ENCODE data around the gene HMCES.
A peak's percentile ranks its signal among the peaks of the same experiment; 100 is the strongest.
"Not testable (repeated sequence)": the region's sequence is repeated elsewhere in the genome, so short reads cannot be mapped to it uniquely, and the experiment has no call there.

The HMCES gene

DNA sequence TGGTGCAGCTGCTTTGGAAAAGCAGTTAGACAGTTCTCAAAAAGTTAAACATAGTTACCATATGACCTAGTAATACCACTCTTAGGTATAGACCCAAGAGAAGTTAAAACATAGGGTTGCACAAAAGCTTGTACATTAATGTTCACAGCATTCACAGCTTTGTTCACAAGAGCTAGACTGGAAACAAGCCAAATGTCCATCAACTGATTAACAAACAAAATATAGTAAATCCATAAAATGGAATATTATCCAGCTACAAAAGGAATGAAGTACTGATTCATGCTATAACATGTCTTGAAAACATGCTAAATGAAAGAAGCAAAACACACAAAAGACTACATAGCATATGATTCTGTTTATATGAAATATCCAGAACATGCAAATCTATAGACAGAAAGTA is 32.0 kb upstream of the HMCES start:
- H3K27ac Mint-ChIP-seq: no peak overlapping the region
- DNase-seq (no peak), ATAC-seq (replicated peaks) (no peak)
- peaks cover 36% of the 10 kb centered on the region for H3K36me3 Mint-ChIP-seq (ENCODE audit: insufficient read depth)
- peaks cover 28 to 34% of the 10 kb centered on the region in 2 donors for H3K4me1 Mint-ChIP-seq (ENCODE audit: low read depth in 2 of 2)
- no peak overlapping the region for H3K4me3 Mint-ChIP-seq
- no peaks in the 10 kb centered on the region for H3K27me3 Mint-ChIP-seq
- no peaks in the 10 kb centered on the region for H3K9me3 Mint-ChIP-seq

DNA sequence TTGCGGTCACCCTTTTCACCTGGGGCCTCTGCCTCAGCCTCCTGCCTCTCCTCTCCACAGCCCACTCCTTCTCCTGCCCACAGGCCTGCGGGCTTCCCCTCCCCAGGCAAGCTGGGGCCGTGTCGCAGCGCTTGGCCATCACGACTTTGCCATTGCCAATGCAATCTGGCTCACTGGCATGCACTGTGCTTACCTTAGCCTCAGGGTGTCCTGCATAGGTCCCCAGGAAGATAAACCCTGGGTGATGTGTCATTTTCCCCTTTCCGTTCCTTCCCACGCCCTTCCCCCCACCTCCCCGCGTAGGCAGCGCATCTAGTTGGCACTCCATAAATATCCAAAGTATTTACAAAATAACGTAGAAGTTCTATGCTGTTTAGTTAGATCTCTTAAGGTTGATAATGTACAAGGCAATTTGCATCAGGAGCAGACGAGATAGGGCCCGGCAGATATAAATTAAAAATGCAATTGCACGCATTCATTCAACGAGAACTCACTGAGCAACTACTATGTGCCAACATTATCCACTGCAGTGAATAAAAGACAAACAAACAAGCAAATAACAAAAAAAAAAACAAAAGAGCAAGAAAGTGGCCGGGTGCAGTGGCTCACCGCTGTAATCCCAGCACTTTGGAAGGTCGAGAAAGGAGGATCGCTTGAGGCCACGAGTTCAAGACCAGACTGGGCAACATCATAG is 30.2 kb upstream of the HMCES start:
- DNase-seq: no peak
- Mint-ChIP-seq H3K27ac (peak overlapping the region; percentile 98 to 99), H3K4me1 (ENCODE audit: low read depth in 2 of 2) (peaks cover 33 to 40% of the 10 kb centered on the region in 2 donors), H3K36me3 (ENCODE audit: insufficient read depth) (peaks cover 49% of the 10 kb centered on the region), H3K27me3 (no peaks in the 10 kb centered on the region), H3K4me3 (peak overlapping the region; percentile 93), H3K9me3 (no peaks in the 10 kb centered on the region)
- ATAC-seq (replicated peaks): no peak

DNA sequence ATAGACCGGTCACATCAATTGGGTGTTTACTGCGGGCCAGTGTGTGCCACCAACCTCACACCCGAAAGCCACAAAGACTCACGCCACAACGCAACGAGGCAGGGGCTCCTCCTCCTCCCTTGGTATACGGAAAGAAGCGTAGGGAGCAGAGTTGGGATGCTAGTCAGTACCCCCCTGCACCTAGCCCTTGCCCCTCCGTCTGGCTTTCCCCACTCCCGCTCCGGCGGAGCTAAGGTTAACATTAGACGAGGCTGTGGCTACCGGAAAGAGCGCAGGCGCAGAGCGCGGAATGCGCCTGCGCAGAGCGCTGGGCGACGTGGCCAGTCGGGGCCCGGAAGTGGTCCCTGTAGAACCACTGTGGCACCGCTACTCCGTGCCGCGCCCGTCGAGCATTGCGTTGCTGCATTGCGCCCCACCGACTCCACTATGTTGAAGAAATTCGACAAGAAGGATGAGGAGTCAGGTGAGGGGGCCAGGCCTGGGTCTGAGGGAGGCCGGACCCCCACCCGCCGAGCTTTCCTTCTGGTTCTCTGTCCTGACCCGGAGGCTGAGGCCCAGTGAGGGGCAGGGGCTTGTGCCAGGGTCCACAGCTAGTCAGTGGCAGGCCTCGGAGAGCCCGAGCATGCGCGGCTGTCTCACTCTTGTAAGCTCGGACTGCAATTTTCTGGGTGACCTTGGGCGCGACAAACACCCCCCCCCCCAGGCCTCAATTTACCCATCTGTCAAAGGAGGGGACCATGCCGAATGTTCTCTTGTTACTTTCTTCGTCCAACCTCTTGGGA is 29.2 kb upstream of the HMCES start, which contains the start of gene COPG1:
Gene COPG1 (plus strand): TSS at position 323 of the 782 bp plus-strand sequence. CDS start 104 bp downstream, at position 427.
- H3K27ac Mint-ChIP-seq: peak within 1 kb of the TSS; percentile 98 to 99
- H3K4me3 Mint-ChIP-seq: peak within 1 kb of the TSS; percentile 93
- peaks cover 33 to 46% of the 10 kb centered on the region in 2 donors for H3K4me1 Mint-ChIP-seq (ENCODE audit: low read depth in 2 of 2)
- H3K27me3 Mint-ChIP-seq: no peaks in the 10 kb centered on the region
- DNase-seq (peak; percentile 82 to 88 (median 85)), ATAC-seq (replicated peaks) (peak; percentile 82)
- peaks cover 59% of the 10 kb centered on the region for H3K36me3 Mint-ChIP-seq (ENCODE audit: insufficient read depth)
- no peaks in the 10 kb centered on the region for H3K9me3 Mint-ChIP-seq

DNA sequence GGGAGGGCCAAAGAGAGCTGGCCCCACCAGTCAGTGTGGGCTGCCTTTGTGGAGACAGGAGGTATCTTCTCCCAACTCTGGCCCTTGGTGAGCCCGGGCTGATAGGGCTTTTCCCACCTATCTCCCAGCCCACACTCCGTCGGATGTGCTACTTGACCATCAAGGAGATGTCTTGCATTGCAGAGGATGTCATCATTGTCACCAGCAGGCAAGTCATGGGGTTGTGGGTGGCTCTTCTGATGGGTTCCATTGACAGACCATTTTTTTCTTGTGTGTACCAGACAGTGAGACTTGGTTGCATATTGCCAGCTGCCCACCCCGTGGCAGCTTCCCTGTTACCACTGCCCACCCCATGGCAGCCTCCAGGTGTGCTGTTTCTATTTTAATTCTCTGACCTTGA is 25.9 kb upstream of the HMCES start:
- ATAC-seq (replicated peaks) (no peak), DNase-seq (no peak)
- Mint-ChIP-seq H3K27ac (peak overlapping the region in 1 of 2 donors; percentile 44), H3K27me3 (no peaks in the 10 kb centered on the region), H3K9me3 (no peaks in the 10 kb centered on the region), H3K4me1 (ENCODE audit: low read depth in 2 of 2) (peaks cover 37 to 43% of the 10 kb centered on the region in 2 donors), H3K36me3 (ENCODE audit: insufficient read depth) (peaks cover 82% of the 10 kb centered on the region), H3K4me3 (no peak overlapping the region)

DNA sequence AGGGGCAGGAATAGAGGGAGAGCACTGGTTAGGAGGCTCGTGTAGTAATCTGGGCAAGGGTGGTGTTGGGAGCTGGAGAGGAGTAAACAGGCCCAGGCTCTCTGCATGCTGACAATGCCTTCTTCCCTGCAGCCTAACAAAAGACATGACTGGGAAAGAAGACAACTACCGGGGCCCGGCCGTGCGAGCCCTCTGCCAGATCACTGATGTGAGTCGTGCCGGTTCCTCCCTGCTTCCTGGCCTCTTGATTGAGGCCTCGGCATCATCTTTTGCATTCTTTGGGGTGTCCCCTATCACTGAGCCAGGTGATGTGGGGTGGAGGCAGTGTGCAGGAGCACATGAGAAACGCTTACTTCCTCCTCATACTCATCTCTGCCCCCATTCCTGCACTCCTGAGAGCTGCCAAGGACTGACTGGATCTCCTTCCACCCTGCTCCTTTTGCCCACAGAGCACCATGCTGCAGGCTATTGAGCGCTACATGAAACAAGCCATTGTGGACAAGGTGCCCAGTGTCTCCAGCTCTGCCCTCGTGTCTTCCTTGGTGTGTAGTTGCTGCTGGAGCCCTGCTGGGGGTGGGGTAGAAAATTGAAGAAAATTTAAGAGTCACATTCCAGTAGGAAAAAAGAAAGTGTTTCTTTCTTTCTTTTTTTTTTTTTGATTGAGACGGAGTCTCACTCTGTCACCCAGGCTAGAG is 24.0 kb upstream of the HMCES start:
- no peaks in the 10 kb centered on the region for H3K27me3 Mint-ChIP-seq
- H3K36me3 Mint-ChIP-seq (ENCODE audit: insufficient read depth): peaks cover 87% of the 10 kb centered on the region
- H3K27ac Mint-ChIP-seq: no peak overlapping the region
- DNase-seq (no peak), ATAC-seq (replicated peaks) (no peak)
- peaks cover 24 to 25% of the 10 kb centered on the region in 2 donors for H3K4me1 Mint-ChIP-seq (ENCODE audit: low read depth in 2 of 2)
- H3K4me3 Mint-ChIP-seq: no peak overlapping the region
- H3K9me3 Mint-ChIP-seq: no peaks in the 10 kb centered on the region

DNA sequence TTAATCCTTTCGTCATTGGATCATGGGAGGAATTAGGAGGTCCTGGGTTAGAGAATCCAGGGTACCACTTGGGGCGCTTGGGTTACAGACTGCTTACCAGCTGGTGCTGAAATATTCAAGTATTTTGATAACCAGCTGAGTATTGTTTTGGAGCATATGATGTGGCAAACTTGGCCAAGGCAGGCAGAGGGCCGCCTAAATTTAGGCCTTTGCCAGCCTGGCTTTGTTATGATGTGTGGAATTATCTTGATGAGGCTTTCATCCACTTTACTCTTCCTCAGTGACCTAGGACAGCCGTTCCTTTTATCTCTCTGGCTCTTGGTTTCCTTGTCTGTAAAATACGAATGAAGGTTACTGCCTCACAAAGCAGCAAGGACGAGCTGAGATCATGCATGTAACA is 22.4 kb upstream of the HMCES start:
- Mint-ChIP-seq H3K27me3 (no peaks in the 10 kb centered on the region), H3K4me3 (no peak overlapping the region), H3K4me1 (ENCODE audit: low read depth in 2 of 2) (peaks cover 15 to 17% of the 10 kb centered on the region in 2 donors), H3K9me3 (no peaks in the 10 kb centered on the region), H3K36me3 (ENCODE audit: insufficient read depth) (peaks cover 85% of the 10 kb centered on the region), H3K27ac (peak overlapping the region; percentile 28 to 80)
- DNase-seq (no peak), ATAC-seq (replicated peaks) (no peak)

DNA sequence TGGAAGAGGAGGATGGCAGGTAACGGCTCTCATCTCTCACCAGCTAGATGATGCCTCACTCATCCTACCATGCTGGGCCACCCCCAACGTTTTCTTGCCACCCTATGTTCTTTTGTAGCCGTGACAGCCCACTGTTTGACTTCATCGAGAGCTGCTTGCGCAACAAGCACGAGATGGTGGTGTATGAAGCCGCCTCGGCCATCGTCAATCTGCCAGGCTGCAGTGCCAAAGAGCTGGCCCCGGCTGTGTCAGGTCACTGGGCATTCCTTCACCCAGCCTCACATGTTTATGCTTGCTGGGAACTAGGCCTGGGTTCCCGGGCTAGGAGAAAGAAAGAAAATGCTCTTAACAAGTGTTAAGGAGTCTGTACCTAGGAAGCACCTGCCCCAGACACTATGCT is 21.1 kb upstream of the HMCES start:
- Mint-ChIP-seq H3K27ac (peak overlapping the region in 1 of 2 donors; percentile 53), H3K4me1 (ENCODE audit: low read depth in 2 of 2) (peaks cover 9 to 13% of the 10 kb centered on the region in 2 donors), H3K27me3 (no peaks in the 10 kb centered on the region), H3K9me3 (no peaks in the 10 kb centered on the region), H3K4me3 (no peak overlapping the region), H3K36me3 (ENCODE audit: insufficient read depth) (peaks cover 90% of the 10 kb centered on the region)
- ATAC-seq (replicated peaks) (no peak), DNase-seq (no peak)

DNA sequence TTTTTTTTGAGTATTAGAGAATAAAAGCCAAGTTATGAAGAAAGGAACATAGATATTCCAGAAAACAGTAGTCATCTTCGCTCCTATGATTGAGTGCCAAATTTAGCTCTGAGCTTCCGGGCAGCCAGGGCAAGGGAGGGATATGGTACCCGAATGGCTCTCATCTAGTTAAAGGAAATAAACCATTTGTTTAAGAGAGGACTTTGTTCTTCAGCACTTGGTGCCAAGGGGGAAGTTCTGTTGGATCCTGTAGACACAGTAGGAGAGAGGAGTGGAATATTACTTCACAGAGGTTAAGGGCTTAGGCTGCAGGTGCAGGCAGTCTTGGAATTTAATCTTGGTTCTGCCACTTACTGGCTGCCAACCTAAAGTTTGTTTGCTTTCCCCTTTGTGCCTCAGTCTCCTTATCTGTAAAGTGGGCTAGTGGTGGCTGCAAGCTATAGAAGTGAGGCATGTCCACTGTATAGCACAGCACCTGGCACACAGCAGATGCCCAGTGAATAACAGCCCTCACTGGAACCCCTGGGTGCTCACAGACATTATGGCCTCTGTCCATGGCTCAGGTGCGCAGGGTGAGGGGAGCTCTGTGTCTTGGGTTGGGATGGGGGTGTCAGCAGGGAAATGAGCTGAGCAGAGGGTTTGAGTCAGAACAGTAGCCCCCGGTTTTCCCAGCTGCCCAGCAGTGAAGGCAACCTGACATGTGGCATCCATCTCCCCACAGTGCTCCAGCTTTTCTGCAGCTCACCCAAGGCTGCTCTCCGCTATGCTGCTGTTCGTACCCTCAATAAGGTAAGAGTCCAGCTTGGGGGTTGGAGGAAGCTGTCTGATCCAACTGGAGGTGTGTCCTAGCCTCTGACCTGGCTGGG is 18.8 kb upstream of the HMCES start:
- DNase-seq (no peak), ATAC-seq (replicated peaks) (no peak)
- Mint-ChIP-seq H3K27me3 (no peaks in the 10 kb centered on the region), H3K4me1 (ENCODE audit: low read depth in 2 of 2) (peaks cover 8 to 14% of the 10 kb centered on the region in 2 donors), H3K9me3 (no peaks in the 10 kb centered on the region), H3K4me3 (no peak overlapping the region), H3K36me3 (ENCODE audit: insufficient read depth) (peaks cover 90% of the 10 kb centered on the region), H3K27ac (peak overlapping the region; percentile 2 to 9)

DNA sequence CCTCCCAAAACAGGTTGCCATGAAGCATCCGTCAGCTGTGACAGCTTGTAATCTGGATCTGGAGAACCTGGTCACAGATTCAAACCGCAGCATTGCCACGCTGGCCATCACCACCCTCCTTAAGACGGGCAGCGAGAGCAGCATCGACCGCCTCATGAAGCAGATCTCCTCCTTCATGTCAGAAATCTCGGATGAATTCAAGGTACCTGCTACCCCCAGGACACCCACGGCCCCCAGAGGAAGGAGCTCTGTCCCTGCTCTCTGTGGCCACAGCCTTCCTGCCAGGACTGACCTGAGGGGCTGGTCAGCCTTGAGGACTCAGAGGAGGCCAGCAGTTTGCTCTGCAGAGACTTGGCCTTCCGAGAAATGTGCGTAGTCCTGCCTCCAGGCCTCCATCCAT is 18.1 kb upstream of the HMCES start:
- H3K9me3 Mint-ChIP-seq: no peaks in the 10 kb centered on the region
- DNase-seq: no peak
- no peak overlapping the region for H3K4me3 Mint-ChIP-seq
- H3K36me3 Mint-ChIP-seq (ENCODE audit: insufficient read depth): peaks cover 90% of the 10 kb centered on the region
- ATAC-seq (replicated peaks): no peak
- peaks cover 3 to 14% of the 10 kb centered on the region in 2 donors for H3K4me1 Mint-ChIP-seq (ENCODE audit: low read depth in 2 of 2)
- no peaks in the 10 kb centered on the region for H3K27me3 Mint-ChIP-seq
- H3K27ac Mint-ChIP-seq: peak overlapping the region; percentile 2 to 9

DNA sequence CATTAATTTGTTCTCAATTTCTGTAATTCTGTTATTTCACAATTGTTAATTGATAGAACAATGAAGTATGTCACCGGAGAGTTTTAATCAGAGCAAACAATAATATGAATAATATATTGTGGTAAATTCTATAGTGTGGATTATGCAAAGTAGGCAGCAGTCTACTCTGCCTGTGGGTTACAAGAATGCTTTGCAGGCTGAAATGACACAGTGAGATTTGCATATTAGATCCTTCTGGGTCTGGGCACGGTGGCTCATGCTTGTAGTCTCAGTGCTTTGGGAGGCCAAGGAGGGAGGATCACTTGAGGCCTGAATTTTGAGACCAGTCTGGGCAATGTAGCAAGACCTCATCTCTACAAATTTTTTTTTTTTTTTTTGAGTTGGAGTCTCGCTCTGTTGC is 16.8 kb upstream of the HMCES start:
- H3K9me3 Mint-ChIP-seq: no peaks in the 10 kb centered on the region
- ATAC-seq (replicated peaks): no peak
- peaks cover 2 to 10% of the 10 kb centered on the region in 2 donors for H3K4me1 Mint-ChIP-seq (ENCODE audit: low read depth in 2 of 2)
- no peak overlapping the region for H3K27ac Mint-ChIP-seq
- H3K4me3 Mint-ChIP-seq: no peak overlapping the region
- no peak for DNase-seq
- peaks cover 92% of the 10 kb centered on the region for H3K36me3 Mint-ChIP-seq (ENCODE audit: insufficient read depth)
- H3K27me3 Mint-ChIP-seq: no peaks in the 10 kb centered on the region

DNA sequence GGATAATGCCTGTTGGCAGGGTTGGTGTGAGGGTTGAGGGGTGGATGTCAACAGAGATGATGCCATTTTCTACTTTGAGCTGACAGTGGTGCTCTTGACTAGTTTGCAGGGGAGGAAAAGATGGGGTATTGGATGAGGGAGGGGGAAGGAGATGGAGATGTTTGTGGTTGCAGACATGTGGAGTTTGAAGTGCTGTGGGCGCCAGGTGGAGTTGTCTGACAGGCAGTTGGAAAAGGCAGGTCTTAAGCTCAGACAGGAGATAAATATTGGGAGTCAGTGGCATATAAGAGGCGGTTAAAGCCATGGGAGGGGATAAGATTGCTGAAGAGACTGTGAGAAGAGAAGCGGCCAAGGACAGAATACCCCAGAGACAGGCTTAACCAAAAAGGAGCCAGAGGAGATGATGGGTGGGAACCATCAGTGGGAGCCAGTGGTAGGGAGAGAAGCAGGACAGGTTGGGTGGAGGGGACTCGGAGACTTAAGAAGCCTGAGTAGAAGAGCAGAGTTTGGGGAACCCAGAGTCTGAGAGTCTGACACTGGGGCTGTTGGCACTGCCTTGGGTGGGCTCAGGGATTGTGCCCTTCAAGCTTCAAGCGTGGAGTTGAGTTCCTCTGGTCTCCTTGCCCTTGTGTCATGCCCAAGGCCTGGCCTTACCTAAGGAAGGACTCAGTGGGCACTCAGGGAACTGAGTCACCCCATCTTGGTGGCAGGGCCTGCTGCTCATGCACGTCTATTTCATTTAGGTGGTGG is 15.3 kb upstream of the HMCES start:
- H3K4me1 Mint-ChIP-seq (ENCODE audit: low read depth in 2 of 2): peaks cover 2 to 10% of the 10 kb centered on the region in 2 donors
- no peak overlapping the region for H3K4me3 Mint-ChIP-seq
- H3K36me3 Mint-ChIP-seq (ENCODE audit: insufficient read depth): peaks cover 95% of the 10 kb centered on the region
- DNase-seq (no peak), ATAC-seq (replicated peaks) (no peak)
- no peaks in the 10 kb centered on the region for H3K27me3 Mint-ChIP-seq
- H3K9me3 Mint-ChIP-seq: no peaks in the 10 kb centered on the region
- H3K27ac Mint-ChIP-seq: peak overlapping the region in 1 of 2 donors; percentile 3

DNA sequence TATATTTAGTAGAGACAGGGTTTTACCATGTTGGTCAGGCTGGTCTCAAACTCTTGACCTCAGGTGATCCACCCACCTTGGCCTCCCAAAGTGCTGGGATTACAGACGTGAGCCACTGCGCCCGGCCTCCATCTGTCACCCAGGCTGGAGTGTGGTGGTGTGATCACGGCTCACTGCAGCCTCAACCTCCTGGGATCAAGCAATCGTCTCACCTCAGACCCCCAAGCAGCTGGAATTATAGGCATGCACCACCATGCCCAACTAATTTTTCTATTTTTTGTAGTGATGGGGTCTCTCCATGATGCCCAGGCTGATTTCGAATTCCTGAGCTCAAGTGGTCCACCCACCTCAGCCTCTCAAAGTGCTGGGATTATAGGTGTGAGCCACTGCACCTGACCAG is 13.7 kb upstream of the HMCES start:
- H3K36me3 Mint-ChIP-seq (ENCODE audit: insufficient read depth): peaks cover 93% of the 10 kb centered on the region
- not testable (repeated sequence) for H3K4me3 Mint-ChIP-seq

More for the DNA sequence above, 13.7 kb upstream of the HMCES start:
- Mint-ChIP-seq H3K4me1 (ENCODE audit: low read depth in 2 of 2) (peaks cover 0 to 10% of the 10 kb centered on the region in 2 donors), H3K27ac (peak overlapping the region in 1 of 2 donors; percentile 58)
- not testable (repeated sequence) for ATAC-seq (replicated peaks); H3K9me3 Mint-ChIP-seq; H3K27me3 Mint-ChIP-seq; DNase-seq

All from effector memory CD8-positive, alpha-beta T cell (primary cell).